ENCODE measurements around the gene OTUB1. TPM values are rescaled to one million over a fixed set of nuclear protein-coding genes. Genes with fewer than 3 reads are reported as not detected.

The OTUB1 gene
- total RNA-seq, 1 experiment from 2014 or later: 136 TPM

DNA sequence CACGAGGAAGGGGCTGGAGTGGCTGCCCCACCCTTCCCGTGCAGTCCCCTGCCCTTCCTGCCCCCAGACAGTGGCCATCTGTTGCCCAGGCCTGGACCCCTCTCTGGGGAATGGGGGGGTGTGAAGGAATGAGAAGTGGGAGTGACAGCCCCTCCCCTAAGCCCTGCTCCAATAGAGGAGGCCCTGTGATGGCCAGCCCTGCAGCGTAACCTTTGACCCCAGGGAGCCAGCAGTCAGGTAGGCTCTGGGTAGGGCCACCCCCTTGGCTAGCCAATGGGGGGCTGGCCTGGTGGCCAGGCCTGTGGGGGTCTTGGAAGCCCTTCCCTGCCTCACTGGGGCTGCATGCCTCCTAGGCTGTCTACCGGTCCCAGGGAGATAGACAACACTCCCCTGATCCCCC, 56.1 kb downstream of the OTUB1 start:
- no peak for DNase-seq (ENCODE audit: low spot score)
- H3K27ac ChIP-seq (ENCODE audit: low read depth, low read length, poor library complexity, severe bottlenecking): no peak overlapping the region
- H3K36me3 ChIP-seq (ENCODE audit: insufficient read depth, low read length, poor library complexity, severe bottlenecking): no peaks in the 10 kb centered on the region
- CTCF ChIA-PET: no interaction called here
- TF ChIP-seq, protein P1, sequence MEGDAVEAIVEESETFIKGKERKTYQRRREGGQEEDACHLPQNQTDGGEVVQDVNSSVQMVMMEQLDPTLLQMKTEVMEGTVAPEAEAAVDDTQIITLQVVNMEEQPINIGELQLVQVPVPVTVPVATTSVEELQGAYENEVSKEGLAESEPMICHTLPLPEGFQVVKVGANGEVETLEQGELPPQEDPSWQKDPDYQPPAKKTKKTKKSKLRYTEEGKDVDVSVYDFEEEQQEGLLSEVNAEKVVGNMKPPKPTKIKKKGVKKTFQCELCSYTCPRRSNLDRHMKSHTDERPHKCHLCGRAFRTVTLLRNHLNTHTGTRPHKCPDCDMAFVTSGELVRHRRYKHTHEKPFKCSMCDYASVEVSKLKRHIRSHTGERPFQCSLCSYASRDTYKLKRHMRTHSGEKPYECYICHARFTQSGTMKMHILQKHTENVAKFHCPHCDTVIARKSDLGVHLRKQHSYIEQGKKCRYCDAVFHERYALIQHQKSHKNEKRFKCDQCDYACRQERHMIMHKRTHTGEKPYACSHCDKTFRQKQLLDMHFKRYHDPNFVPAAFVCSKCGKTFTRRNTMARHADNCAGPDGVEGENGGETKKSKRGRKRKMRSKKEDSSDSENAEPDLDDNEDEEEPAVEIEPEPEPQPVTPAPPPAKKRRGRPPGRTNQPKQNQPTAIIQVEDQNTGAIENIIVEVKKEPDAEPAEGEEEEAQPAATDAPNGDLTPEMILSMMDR (conservative IDR thresholded peaks at IDR 0.05; ENCODE audit: low read depth, low read length): no peak
- no peak for TF ChIP-seq EZH2 (IDR thresholded peaks at IDR 0.05; ENCODE audit: borderline replicate concordance, low read depth, low read length, poor library complexity, severe bottlenecking)
- intact Hi-C loops (cut with micrococcal nuclease; ENCODE audit: unreplicated experiment): no loop called here
- POLR2A ChIA-PET (ENCODE audit: low non-redundant PET): no interaction called here
- BruUV-seq (replicated peaks): no TSS peak
- H3K27me3 ChIP-seq (replicated peaks; ENCODE audit: insufficient read depth, low read depth, low read length, poor library complexity): no peaks in the 10 kb centered on the region
- no peaks in the 10 kb centered on the region for H3K9me3 ChIP-seq (ENCODE audit: low read depth, low read length, poor library complexity, severe bottlenecking)
- no peak overlapping the region for H3K4me3 ChIP-seq (ENCODE audit: low read depth, low read length, poor library complexity, severe bottlenecking)
- H3K4me1 ChIP-seq (ENCODE audit: insufficient read depth, low read length, poor library complexity, severe bottlenecking): peaks cover 20% of the 10 kb centered on the region

DNA sequence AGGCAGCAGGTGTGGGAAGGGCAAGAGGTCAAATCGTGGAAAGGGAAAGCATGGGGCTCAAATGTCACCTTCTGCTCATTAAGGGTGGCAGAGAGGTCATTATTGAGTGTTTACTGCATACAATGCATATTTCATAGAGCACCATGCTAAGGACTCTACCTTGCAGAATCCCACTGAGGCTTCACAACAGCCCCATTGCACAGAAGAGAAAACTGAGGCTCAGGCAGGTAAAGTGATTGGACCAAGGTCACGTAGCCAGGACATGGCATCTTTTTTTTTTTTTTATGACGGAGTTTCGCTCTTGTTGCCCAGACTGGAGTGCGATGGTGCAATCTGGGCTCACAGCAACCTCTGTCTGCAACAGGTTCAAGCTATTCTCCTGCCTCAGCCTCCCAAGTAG, 57.3 kb downstream of the OTUB1 start:
- Histone ChIP-seq H3K4me3 (ENCODE audit: low read depth, low read length, poor library complexity, severe bottlenecking) (no peak overlapping the region), H3K36me3 (ENCODE audit: insufficient read depth, low read length, poor library complexity, severe bottlenecking) (no peaks in the 10 kb centered on the region), H3K27me3 (replicated peaks; ENCODE audit: insufficient read depth, low read depth, low read length, poor library complexity) (no peaks in the 10 kb centered on the region), H3K4me1 (ENCODE audit: insufficient read depth, low read length, poor library complexity, severe bottlenecking) (peaks cover 20% of the 10 kb centered on the region), H3K9me3 (ENCODE audit: low read depth, low read length, poor library complexity, severe bottlenecking) (no peaks in the 10 kb centered on the region), H3K27ac (ENCODE audit: low read depth, low read length, poor library complexity, severe bottlenecking) (no peak overlapping the region)
- intact Hi-C loops (cut with micrococcal nuclease; ENCODE audit: unreplicated experiment): no loop called here
- no peak for DNase-seq (ENCODE audit: low spot score)
- no TSS peak for BruUV-seq (replicated peaks)
- ChIA-PET CTCF (no interaction called here), POLR2A (ENCODE audit: low non-redundant PET) (interaction anchor here (0.6 kb wide), 1 partner anchor 42 kb away, joined by 7 read pairs; no protein-coding TSS in a partner anchor)
- TF ChIP-seq, protein P1 (conservative IDR thresholded peaks at IDR 0.05; ENCODE audit: low read depth, low read length): no peak
- no peak for TF ChIP-seq EZH2 (IDR thresholded peaks at IDR 0.05; ENCODE audit: borderline replicate concordance, low read depth, low read length, poor library complexity, severe bottlenecking)

DNA sequence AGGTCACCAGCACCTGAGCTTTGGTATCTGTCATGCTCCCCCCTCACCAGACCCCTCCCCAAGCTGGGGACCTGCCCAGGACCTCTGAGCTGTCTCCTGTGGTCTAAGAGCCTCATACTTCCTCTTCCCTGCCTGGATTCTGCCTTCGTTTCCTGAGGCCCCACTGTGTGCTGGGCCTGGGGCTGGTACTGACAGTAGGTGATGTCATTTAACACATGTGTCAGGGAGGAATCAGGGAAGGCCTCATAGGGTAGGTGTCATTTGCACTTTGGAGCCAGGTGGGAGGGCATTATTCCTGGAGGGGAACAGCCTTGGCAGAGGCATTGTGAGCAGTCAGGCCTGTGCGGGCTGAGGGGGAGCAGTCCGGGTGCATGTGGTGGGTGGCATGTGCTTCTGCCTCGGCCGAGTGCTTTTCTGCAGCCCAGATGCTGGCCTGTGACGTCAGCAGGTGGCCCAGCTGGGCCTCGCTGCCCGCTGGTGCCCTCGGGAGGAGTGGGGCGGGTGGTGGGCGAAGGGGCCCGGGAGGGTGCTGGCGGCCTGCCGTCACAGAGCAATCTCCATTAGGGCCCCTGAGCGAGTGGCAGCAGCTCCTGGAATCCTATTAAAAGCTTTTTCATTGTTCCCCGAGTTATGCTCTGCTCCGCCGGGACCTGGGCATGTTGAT, 58.6 kb downstream of the OTUB1 start:
- Histone ChIP-seq H3K4me1 (ENCODE audit: insufficient read depth, low read length, poor library complexity, severe bottlenecking) (peaks cover 20% of the 10 kb centered on the region), H3K9me3 (ENCODE audit: low read depth, low read length, poor library complexity, severe bottlenecking) (no peaks in the 10 kb centered on the region), H3K27me3 (replicated peaks; ENCODE audit: insufficient read depth, low read depth, low read length, poor library complexity) (no peaks in the 10 kb centered on the region), H3K4me3 (ENCODE audit: low read depth, low read length, poor library complexity, severe bottlenecking) (no peak overlapping the region), H3K27ac (ENCODE audit: low read depth, low read length, poor library complexity, severe bottlenecking) (no peak overlapping the region), H3K36me3 (ENCODE audit: insufficient read depth, low read length, poor library complexity, severe bottlenecking) (no peaks in the 10 kb centered on the region)
- no peak for TF ChIP-seq EZH2 (IDR thresholded peaks at IDR 0.05; ENCODE audit: borderline replicate concordance, low read depth, low read length, poor library complexity, severe bottlenecking)
- TF ChIP-seq, protein P1 (conservative IDR thresholded peaks at IDR 0.05; ENCODE audit: low read depth, low read length): no peak
- DNase-seq (ENCODE audit: low spot score): peak; percentile 33
- ChIA-PET CTCF (interaction anchor here (0.6 kb wide), 1 partner anchor 104 kb away, joined by 4 read pairs; no protein-coding TSS in a partner anchor), POLR2A (ENCODE audit: low non-redundant PET) (no interaction called here)
- no TSS peak for BruUV-seq (replicated peaks)
- intact Hi-C loops (cut with micrococcal nuclease; ENCODE audit: unreplicated experiment): no loop called here

All from A673 (cell line).